Mesendoderm (in vitro differentiated cells): ENCODE data around the gene RIOX2.

Experiments used
- DNase-seq: peaks from one replicate; pipeline ENCODE4 v3.0.0; 2013
- H2AK5ac ChIP-seq: 2 replicates; pipeline ENCODE4 v1.6.1; 2013; ENCODE audit warnings: low read length, inconsistent platforms
- H2BK120ac ChIP-seq: 2 replicates; pipeline ENCODE4 v1.6.1; 2013; ENCODE audit warnings: low read depth, mild to moderate bottlenecking, low read length, moderate library complexity, mixed read lengths
- H2BK15ac ChIP-seq: replicated peaks from 2 replicates; pipeline ENCODE4 v1.6.1; 2013; ENCODE audit warnings: low read depth, mild to moderate bottlenecking, moderate library complexity
- H2BK5ac ChIP-seq: 2 replicates; pipeline ENCODE4 v1.6.1; 2013; ENCODE audit warnings: low read length, inconsistent platforms
- H3K18ac ChIP-seq: 2 replicates; pipeline ENCODE4 v1.6.1; 2013; ENCODE audit warnings: mild to moderate bottlenecking, low read length, mixed read lengths
- H3K23ac ChIP-seq: one replicate; pipeline ENCODE4 v1.6.1; 2013; ENCODE audit warnings: low read length
- H3K27ac ChIP-seq: 2 replicates; pipeline ENCODE4 v1.5.1; 2013; ENCODE audit warnings: low read depth, mild to moderate bottlenecking, inconsistent platforms, low read length, moderate library complexity
- H3K27me3 ChIP-seq: 2 replicates; pipeline ENCODE4 v1.6.1; 2013; ENCODE audit warnings: low read length, control low read depth, mild to moderate bottlenecking, inconsistent platforms; ENCODE audit not compliant: insufficient read depth, poor library complexity
- H3K36me3 ChIP-seq: 2 replicates; pipeline ENCODE4 v1.6.1; 2013; ENCODE audit warnings: low read length, inconsistent platforms; ENCODE audit not compliant: control insufficient read depth, insufficient read depth
- H3K4ac ChIP-seq: one replicate; pipeline ENCODE4 v1.6.1; 2013; ENCODE audit warnings: low read depth, mild to moderate bottlenecking, low read length, moderate library complexity
- H3K4me1 ChIP-seq: 2 replicates; pipeline ENCODE4 v1.6.1; 2013; ENCODE audit warnings: low read depth, low read length, inconsistent platforms; ENCODE audit not compliant: control insufficient read depth
- H3K4me2 ChIP-seq: 2 replicates; pipeline ENCODE4 v1.6.1; 2013; ENCODE audit warnings: low read length
- H3K4me3 ChIP-seq: 2 replicates; pipeline ENCODE4 v1.5.1; 2013; ENCODE audit warnings: mild to moderate bottlenecking, low read length
- H3K56ac ChIP-seq: one replicate; pipeline ENCODE4 v1.6.1; 2013; ENCODE audit warnings: low read length
- H3K79me1 ChIP-seq: 2 replicates; pipeline ENCODE4 v1.6.1; 2013; ENCODE audit warnings: low read length, inconsistent platforms
- H3K79me2 ChIP-seq: 2 replicates; pipeline ENCODE4 v1.6.1; 2013; ENCODE audit warnings: mild to moderate bottlenecking, low read length; ENCODE audit not compliant: control insufficient read depth, insufficient read depth
- H3K9ac ChIP-seq: 2 replicates; pipeline ENCODE4 v1.6.1; 2013; ENCODE audit warnings: low read length, inconsistent platforms
- H4K5ac ChIP-seq: one replicate; pipeline ENCODE4 v1.6.1; 2013; ENCODE audit warnings: low read length
- H4K8ac ChIP-seq: one replicate; pipeline ENCODE4 v1.6.1; 2013; ENCODE audit warnings: low read depth, mild to moderate bottlenecking, control low read depth, low read length, moderate library complexity
- WGBS: extraction: QIAGEN DNeasy Blood & Tissue Kit; methylation state at CpG from one replicate; pipeline ENCODE4 v1.1.7; 2013; ENCODE audit warnings: low lambda C conversion rate, missing lambda C conversion rate; ENCODE audit not compliant: insufficient coverage; ENCODE audit errors: extremely low coverage; 5-methylcytosine and 5-hydroxymethylcytosine counted together

Gene RIOX2

GRCh38 chr3:97939401-97939800, 32.8 kb downstream of the RIOX2 start:
- Histone ChIP-seq H3K18ac (no peak overlapping the region), H2BK15ac (no peak overlapping the region), H3K9ac (no peak overlapping the region), H3K4me1 (no peaks in the 10 kb centered on the region), H3K23ac (no peak overlapping the region), H3K56ac (no peak overlapping the region), H3K4me3 (no peak overlapping the region), H3K4ac (no peak overlapping the region), H4K5ac (no peak overlapping the region), H2BK120ac (no peak overlapping the region), H3K27ac (no peak overlapping the region), H2BK5ac (no peak overlapping the region), H3K27me3 (no peaks in the 10 kb centered on the region), H3K79me2 (no peaks in the 10 kb centered on the region), H3K79me1 (no peaks in the 10 kb centered on the region), H2AK5ac (no peak overlapping the region), H3K4me2 (no peak overlapping the region), H4K8ac (no peak overlapping the region), H3K36me3 (no peaks in the 10 kb centered on the region)
- DNase-seq = no peak
- no CpG with 5 or more reads among the region's 2 CpGs for WGBS

- no peaks in the 10 kb centered on the region for H3K79me1 ChIP-seq
- H3K4me1 ChIP-seq = no peaks in the 10 kb centered on the region
- DNase-seq = no peak
- no peaks in the 10 kb centered on the region for H3K36me3 ChIP-seq
- no peak overlapping the region for H3K56ac ChIP-seq
- no peak overlapping the region for H3K4me2 ChIP-seq
- no peak overlapping the region for H3K9ac ChIP-seq
- no peak overlapping the region for H3K18ac ChIP-seq
- no peaks in the 10 kb centered on the region for H3K27me3 ChIP-seq
- no peak overlapping the region for H2BK120ac ChIP-seq
- H2BK5ac ChIP-seq = no peak overlapping the region
- no peak overlapping the region for H3K27ac ChIP-seq
- no peak overlapping the region for H2AK5ac ChIP-seq
- H3K23ac ChIP-seq = no peak overlapping the region
- H3K4me3 ChIP-seq = no peak overlapping the region
- H2BK15ac ChIP-seq = no peak overlapping the region
- H4K5ac ChIP-seq = no peak overlapping the region
- H3K4ac ChIP-seq = no peak overlapping the region
- H3K79me2 ChIP-seq = no peaks in the 10 kb centered on the region
- H4K8ac ChIP-seq = no peak overlapping the region
- WGBS = no CpG with 5 or more reads among the region's 1 CpG
Measured at GRCh38 chr3:97938444-97938843, 33.8 kb downstream of the RIOX2 start.

DNA sequence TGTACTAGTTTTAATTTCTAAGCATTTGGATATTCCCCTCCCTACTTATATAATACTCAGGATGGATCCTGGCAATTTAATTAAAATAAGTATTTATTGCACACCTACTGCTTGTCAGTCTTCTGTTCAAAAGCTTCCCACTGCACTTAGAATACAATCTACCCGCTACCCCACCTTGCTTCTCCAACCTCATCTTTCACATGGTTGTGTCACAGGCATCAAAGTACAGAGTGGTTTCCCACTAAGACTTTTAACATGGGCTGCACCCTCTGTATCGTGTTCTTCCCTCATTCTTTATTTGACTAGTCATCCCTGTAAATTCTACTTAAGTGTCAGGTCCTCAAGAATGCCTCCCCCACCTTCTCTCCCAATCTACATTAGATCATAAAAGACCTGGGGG, 35.0 kb downstream of the RIOX2 start:
- Histone ChIP-seq H3K9ac (no peak overlapping the region), H3K4ac (no peak overlapping the region), H3K4me1 (no peaks in the 10 kb centered on the region), H3K56ac (no peak overlapping the region), H3K79me2 (no peaks in the 10 kb centered on the region), H2AK5ac (no peak overlapping the region), H3K27ac (no peak overlapping the region), H4K8ac (no peak overlapping the region), H3K23ac (no peak overlapping the region), H3K18ac (no peak overlapping the region), H3K4me2 (no peak overlapping the region), H4K5ac (no peak overlapping the region), H2BK120ac (no peak overlapping the region), H2BK5ac (no peak overlapping the region), H3K4me3 (no peak overlapping the region), H3K27me3 (no peaks in the 10 kb centered on the region), H3K36me3 (no peaks in the 10 kb centered on the region), H2BK15ac (no peak overlapping the region), H3K79me1 (no peaks in the 10 kb centered on the region)
- no CpG with 5 or more reads among the region's 2 CpGs for WGBS
- no peak for DNase-seq

DNA sequence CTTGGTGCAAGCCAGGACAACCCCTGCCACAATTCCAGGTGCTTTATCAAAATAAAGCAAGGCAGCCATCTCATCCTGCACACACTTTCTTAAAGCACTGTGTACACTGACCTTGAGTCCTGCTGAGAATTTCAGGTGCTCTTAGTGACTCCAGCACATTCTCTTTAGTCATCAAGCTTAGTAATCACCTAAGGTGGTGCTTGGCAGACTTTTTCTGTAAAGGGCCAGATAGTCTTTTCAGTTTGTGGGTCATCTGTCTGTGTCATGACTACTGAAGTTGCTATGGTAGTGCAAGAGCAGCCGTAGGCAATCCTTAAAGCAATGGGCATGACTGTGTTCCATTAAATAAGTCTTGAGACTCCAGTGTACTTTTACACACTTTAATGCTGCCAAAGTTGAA, 36.4 kb downstream of the RIOX2 start:
- Histone ChIP-seq H3K23ac (no peak overlapping the region), H3K4ac (no peak overlapping the region), H2BK120ac (no peak overlapping the region), H2BK15ac (no peak overlapping the region), H2AK5ac (no peak overlapping the region), H3K9ac (no peak overlapping the region), H4K5ac (no peak overlapping the region), H3K79me1 (no peaks in the 10 kb centered on the region), H3K18ac (no peak overlapping the region), H3K4me1 (no peaks in the 10 kb centered on the region), H4K8ac (no peak overlapping the region), H3K4me3 (no peak overlapping the region), H3K56ac (no peak overlapping the region), H3K27me3 (no peaks in the 10 kb centered on the region), H2BK5ac (no peak overlapping the region), H3K4me2 (no peak overlapping the region), H3K36me3 (no peaks in the 10 kb centered on the region), H3K79me2 (no peaks in the 10 kb centered on the region), H3K27ac (no peak overlapping the region)
- no peak for DNase-seq
- no CpG with 5 or more reads among the region's 1 CpG for WGBS

- no peak for DNase-seq
- Histone ChIP-seq H2BK15ac (no peak overlapping the region), H3K36me3 (no peaks in the 10 kb centered on the region), H3K4me2 (no peak overlapping the region), H3K9ac (no peak overlapping the region), H3K18ac (no peak overlapping the region), H3K27ac (no peak overlapping the region), H3K4ac (no peak overlapping the region), H3K4me1 (no peaks in the 10 kb centered on the region), H2AK5ac (no peak overlapping the region), H3K56ac (no peak overlapping the region), H3K27me3 (no peaks in the 10 kb centered on the region), H4K5ac (no peak overlapping the region), H3K23ac (no peak overlapping the region), H3K79me1 (no peaks in the 10 kb centered on the region), H3K4me3 (no peak overlapping the region), H2BK5ac (no peak overlapping the region), H3K79me2 (no peaks in the 10 kb centered on the region), H4K8ac (no peak overlapping the region), H2BK120ac (no peak overlapping the region)
- no CpG with 5 or more reads among the region's 3 CpGs for WGBS
Measured at GRCh38 chr3:97934980-97935695, 37.1 kb downstream of the RIOX2 start.

DNA sequence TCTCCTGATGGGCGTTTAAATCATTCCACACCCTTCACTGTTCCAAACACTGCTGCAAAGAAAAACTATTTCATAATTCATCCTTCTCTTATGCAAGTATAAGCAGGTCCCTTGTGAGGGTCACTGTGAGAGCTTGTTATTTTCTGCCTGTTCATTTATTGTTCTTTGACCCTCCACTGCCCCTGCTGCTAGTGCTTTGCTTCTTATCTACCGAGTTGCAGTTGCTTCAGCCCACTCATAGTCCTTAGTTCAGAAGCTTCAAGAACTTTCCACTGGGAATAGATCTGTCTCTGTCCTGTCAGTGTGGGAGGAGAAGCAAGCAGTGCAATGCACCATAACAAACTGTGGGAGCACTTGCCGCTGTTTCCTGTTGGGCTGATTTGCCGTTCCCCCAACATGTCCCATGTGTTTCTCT, 39.8 kb downstream of the RIOX2 start:
- no peak for DNase-seq
- Histone ChIP-seq H3K23ac (no peak overlapping the region), H4K8ac (no peak overlapping the region), H3K4me3 (no peak overlapping the region), H3K79me2 (no peaks in the 10 kb centered on the region), H3K4me1 (no peaks in the 10 kb centered on the region), H3K27me3 (no peaks in the 10 kb centered on the region), H3K4me2 (no peak overlapping the region), H3K9ac (no peak overlapping the region), H3K36me3 (no peaks in the 10 kb centered on the region), H2BK5ac (no peak overlapping the region), H2BK120ac (no peak overlapping the region), H4K5ac (no peak overlapping the region), H2AK5ac (no peak overlapping the region), H3K18ac (no peak overlapping the region), H3K27ac (no peak overlapping the region), H3K79me1 (no peaks in the 10 kb centered on the region), H2BK15ac (no peak overlapping the region), H3K56ac (no peak overlapping the region), H3K4ac (no peak overlapping the region)
- WGBS = no CpG with 5 or more reads among the region's 4 CpGs
